Measurements from ENCODE around the gene WDCP.

- TF ChIP-seq CTCF (IDR thresholded peaks at IDR 0.05) (no peak), EP300 (IDR thresholded peaks at IDR 0.05) (no peak), POLR2A (IDR thresholded peaks at IDR 0.05) (peak; percentile 40)
Measured at GRCh38 chr2:24046930-24047702, at the start of gene WDCP.
